Keratinocyte (primary cell): Measurements from ENCODE around the gene SLC4A5. TPM values are rescaled to one million over a fixed set of nuclear protein-coding genes. Genes with fewer than 3 reads are reported as not detected.

ENCODE experiments used
- DNase-seq: peaks from one replicate; pipeline ENCODE4 v3.0.0-alpha.2; 2011; ENCODE audit warnings: low read depth, missing footprints, low spot score
- FAIRE-seq: peaks from 2 replicates; lab custom pipeline; 2011; peaks lifted over from hg19 to GRCh38; lab: Jason Lieb, UNC
- H2AFZ ChIP-seq: 2 replicates; pipeline ENCODE4 v1.6.0; 2012; ENCODE audit warnings: low read length, control low read depth, inconsistent platforms; ENCODE audit not compliant: control insufficient read depth
- H3K27ac ChIP-seq: 2 replicates; pipeline ENCODE4 v1.5.1; 2011; ENCODE audit warnings: low read length; ENCODE audit not compliant: control insufficient read depth, insufficient read depth
- H3K27me3 ChIP-seq: 3 replicates; pipeline ENCODE4 v1.6.0; 2011; ENCODE audit warnings: low read length; ENCODE audit not compliant: control insufficient read depth, insufficient read depth; ENCODE audit errors: extremely low read depth
- H3K36me3 ChIP-seq, 2 experiments: 2 replicates in 1 of 2; 3 replicates in 1 of 2; pipeline ENCODE4 v1.5.1; 2011; ENCODE audit warnings: low read length in 2 of 2, mild to moderate bottlenecking in 1 of 2; ENCODE audit not compliant: control insufficient read depth in 2 of 2, insufficient read depth in 2 of 2; ENCODE audit errors: extremely low read depth in 1 of 2
- H3K4me1 ChIP-seq: 3 replicates; pipeline ENCODE4 v1.5.1; 2011; ENCODE audit warnings: low read length; ENCODE audit not compliant: control insufficient read depth, insufficient read depth; ENCODE audit errors: extremely low read depth
- H3K4me2 ChIP-seq: 3 replicates; pipeline ENCODE4 v1.6.0; 2011; ENCODE audit warnings: low read depth, low read length; ENCODE audit not compliant: control insufficient read depth, insufficient read depth; ENCODE audit errors: extremely low read depth
- H3K4me3 ChIP-seq, 3 experiments: fragments of 200-600 bp in 1 of 3; sonication (generic) in 1 of 3; 2 replicates in 2 of 3; 3 replicates in 1 of 3; pipeline ENCODE4 v1.5.1; 2011 to 2016; ENCODE audit warnings: low read length in 3 of 3, mild to moderate bottlenecking in 3 of 3, control low read depth in 2 of 3, inconsistent platforms in 1 of 3, low read depth in 1 of 3, mixed read lengths in 1 of 3, mixed run types in 1 of 3, moderate library complexity in 1 of 3; ENCODE audit not compliant: control insufficient read depth in 2 of 3, insufficient read depth in 2 of 3; ENCODE audit errors: extremely low read depth in 1 of 3
- H3K79me2 ChIP-seq: 2 replicates; pipeline ENCODE4 v1.6.0; 2012; ENCODE audit warnings: low read length; ENCODE audit not compliant: control insufficient read depth, insufficient read depth
- H3K9ac ChIP-seq: 3 replicates; pipeline ENCODE4 v1.6.0; 2011; ENCODE audit warnings: low read length; ENCODE audit not compliant: control insufficient read depth, insufficient read depth; ENCODE audit errors: extremely low read depth
- H3K9me1 ChIP-seq: 3 replicates; pipeline ENCODE4 v1.6.0; 2011; ENCODE audit warnings: low read length; ENCODE audit not compliant: control insufficient read depth, insufficient read depth; ENCODE audit errors: extremely low read depth
- H3K9me3 ChIP-seq: 2 replicates; pipeline ENCODE4 v1.5.1; 2012; ENCODE audit warnings: low read depth, low read length; ENCODE audit not compliant: control insufficient read depth
- H4K20me1 ChIP-seq: 3 replicates; pipeline ENCODE4 v1.6.0; 2011; ENCODE audit warnings: low read length; ENCODE audit not compliant: control insufficient read depth, insufficient read depth; ENCODE audit errors: extremely low read depth
- CTCF ChIP-seq, 3 experiments: IDR thresholded peaks in 1 of 3; conservative IDR thresholded peaks in 1 of 3; optimal IDR thresholded peaks in 1 of 3; 2 replicates in 2 of 3; 3 replicates in 1 of 3; pipeline versions ENCODE3 to v1.5.1; 2011; ENCODE audit warnings: low read length in 3 of 3, mild to moderate bottlenecking in 3 of 3, moderate library complexity in 2 of 3, control low read depth in 1 of 3, inconsistent platforms in 1 of 3; ENCODE audit not compliant: insufficient read depth in 2 of 3; ENCODE audit errors: extremely low read depth in 1 of 3
- EZH2 ChIP-seq: IDR thresholded peaks from one replicate; pipeline ENCODE4 v1.6.1; 2012; ENCODE audit warnings: inconsistent platforms, mild to moderate bottlenecking, low read length, moderate library complexity
- dilution Hi-C: fragments of 300-500 bp; cut with MboI; formaldehyde crosslinking; loops from one replicate; pipeline ENCODE4 v1.7.0; 2020; ENCODE audit warnings: low sequenced_read_pairs; ENCODE audit not compliant: extremely low pct_ligation_motif_present
- polyA plus RNA-seq, 5 experiments: library from polyadenylated mRNA; depleted of rRNA in 3 of 5; stranded (reverse) in 3 of 5; stranded (forward) in 1 of 5; unstranded in 1 of 5; fragments of >200 nt; gene quantifications; 1 replicate in 1 of 5; 2 replicates in 3 of 5; 3 replicates in 1 of 5; pipeline versions ENCODE4 v1.2.1 to v1.2.3, GENCODE V29; 2011 to 2012; ENCODE audit warnings: missing spikeins in 2 of 5, low read depth in 1 of 5, low replicate concordance in 1 of 5

The SLC4A5 gene
- polyA plus RNA-seq, 1 donor (not counting 4 experiments of a cell fraction or from before 2014, with no cell fraction given) = 0.22 TPM

DNA sequence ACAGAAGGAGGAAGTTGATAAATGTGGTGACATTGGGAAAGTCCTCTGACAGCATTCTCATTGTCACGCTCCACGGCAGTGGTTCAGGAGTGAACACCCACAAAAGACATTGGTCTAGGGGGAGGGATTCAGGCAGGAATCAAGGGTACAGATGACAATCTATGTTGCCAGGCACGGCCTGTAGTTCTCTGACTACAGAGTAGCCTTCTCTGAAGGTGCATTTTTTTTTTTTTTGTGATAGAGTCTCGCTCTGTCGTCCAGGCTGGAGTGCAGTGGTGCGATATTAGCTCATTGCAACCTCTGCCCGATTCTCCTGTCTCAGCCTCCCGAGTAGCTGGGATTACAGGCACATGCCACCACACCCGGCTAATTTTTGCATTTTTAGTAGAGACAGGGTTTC is 157.2 kb downstream of the SLC4A5 start:
- Histone ChIP-seq H3K36me3 (no peaks in the 10 kb centered on the region), H3K4me3 (no peak overlapping the region), H4K20me1 (no peaks in the 10 kb centered on the region), H3K9me3 (no peaks in the 10 kb centered on the region), H3K79me2 (no peaks in the 10 kb centered on the region), H3K27ac (no peak overlapping the region), H2AFZ (no peak overlapping the region), H3K9me1 (no peaks in the 10 kb centered on the region), H3K4me2 (no peak overlapping the region), H3K4me1 (peaks cover 15% of the 10 kb centered on the region), H3K9ac (no peak overlapping the region), H3K27me3 (no peaks in the 10 kb centered on the region)
- TF ChIP-seq CTCF (optimal IDR thresholded peaks at IDR 0.05 in 1 of 3, IDR thresholded peaks at IDR 0.05 in 1 of 3, conservative IDR thresholded peaks at IDR 0.05 in 1 of 3; ENCODE audit: extremely low read depth in 1 of 3, insufficient read depth in 2 of 3, low read length in 3 of 3) (no peak), EZH2 (no peak)
- DNase-seq (no peak), FAIRE-seq (no peak)
- dilution Hi-C loops = no loop called here

DNA sequence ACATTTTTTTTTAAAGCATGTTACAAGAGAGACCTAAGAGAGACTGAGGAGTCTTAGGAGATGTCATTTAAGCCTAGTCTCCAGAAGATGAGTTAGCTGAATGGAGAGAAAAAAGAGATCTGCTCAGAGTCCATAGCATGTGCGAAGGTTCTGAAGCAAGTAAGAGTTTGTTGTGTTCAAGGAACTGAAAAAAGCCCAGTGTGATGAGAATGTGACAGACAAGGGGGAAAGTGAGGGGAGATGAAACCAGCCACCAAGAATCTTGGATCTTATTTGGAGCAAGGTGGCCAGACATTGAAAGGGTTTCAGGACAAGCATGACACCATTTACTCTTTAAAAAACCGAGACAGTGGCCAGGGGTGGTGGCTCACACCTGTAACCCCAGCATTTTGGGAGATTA is 159.3 kb downstream of the SLC4A5 start:
- no peak overlapping the region for H3K4me2 ChIP-seq
- H3K27me3 ChIP-seq = no peaks in the 10 kb centered on the region
- no peak overlapping the region for H3K9ac ChIP-seq
- H3K27ac ChIP-seq = no peak overlapping the region
- FAIRE-seq = no peak
- H3K9me3 ChIP-seq = no peaks in the 10 kb centered on the region
- no peaks in the 10 kb centered on the region for H3K36me3 ChIP-seq
- TF ChIP-seq CTCF (optimal IDR thresholded peaks at IDR 0.05 in 1 of 3, IDR thresholded peaks at IDR 0.05 in 1 of 3, conservative IDR thresholded peaks at IDR 0.05 in 1 of 3; ENCODE audit: extremely low read depth in 1 of 3, insufficient read depth in 2 of 3, low read length in 3 of 3) = no peak
- TF ChIP-seq EZH2 = no peak
- no peaks in the 10 kb centered on the region for H3K9me1 ChIP-seq
- no peak for DNase-seq
- no peaks in the 10 kb centered on the region for H4K20me1 ChIP-seq
- H3K79me2 ChIP-seq = no peaks in the 10 kb centered on the region
- no peak overlapping the region for H2AFZ ChIP-seq
- no peak overlapping the region for H3K4me3 ChIP-seq
- peaks cover 19% of the 10 kb centered on the region for H3K4me1 ChIP-seq
- dilution Hi-C loops = no loop called here
